Activated T-helper 1 cell treated with anti-CD3 and anti-CD28 coated beads, Interleukin-2, amount 50 U/mL, for 16 hours (primary cell): Measurements from ENCODE around the gene TOP2A.
"Not testable (repeated sequence)": the region's sequence is repeated elsewhere in the genome, so short reads cannot be mapped to it uniquely, and the experiment has no call there.

Experiments
- DNase-seq, 2 donors: peaks; one replicate each; pipeline ENCODE4 v3.0.0-alpha.2; 2020; ENCODE audit warnings: low read depth in 1 of 2, low spot score in 1 of 2

Gene TOP2A

GRCh38 chr17:40432864-40433528, 15.3 kb upstream of the TOP2A start:
- no peak for DNase-seq

GRCh38 chr17:40431231-40431602, 13.5 kb upstream of the TOP2A start:
- no peak for DNase-seq

DNA sequence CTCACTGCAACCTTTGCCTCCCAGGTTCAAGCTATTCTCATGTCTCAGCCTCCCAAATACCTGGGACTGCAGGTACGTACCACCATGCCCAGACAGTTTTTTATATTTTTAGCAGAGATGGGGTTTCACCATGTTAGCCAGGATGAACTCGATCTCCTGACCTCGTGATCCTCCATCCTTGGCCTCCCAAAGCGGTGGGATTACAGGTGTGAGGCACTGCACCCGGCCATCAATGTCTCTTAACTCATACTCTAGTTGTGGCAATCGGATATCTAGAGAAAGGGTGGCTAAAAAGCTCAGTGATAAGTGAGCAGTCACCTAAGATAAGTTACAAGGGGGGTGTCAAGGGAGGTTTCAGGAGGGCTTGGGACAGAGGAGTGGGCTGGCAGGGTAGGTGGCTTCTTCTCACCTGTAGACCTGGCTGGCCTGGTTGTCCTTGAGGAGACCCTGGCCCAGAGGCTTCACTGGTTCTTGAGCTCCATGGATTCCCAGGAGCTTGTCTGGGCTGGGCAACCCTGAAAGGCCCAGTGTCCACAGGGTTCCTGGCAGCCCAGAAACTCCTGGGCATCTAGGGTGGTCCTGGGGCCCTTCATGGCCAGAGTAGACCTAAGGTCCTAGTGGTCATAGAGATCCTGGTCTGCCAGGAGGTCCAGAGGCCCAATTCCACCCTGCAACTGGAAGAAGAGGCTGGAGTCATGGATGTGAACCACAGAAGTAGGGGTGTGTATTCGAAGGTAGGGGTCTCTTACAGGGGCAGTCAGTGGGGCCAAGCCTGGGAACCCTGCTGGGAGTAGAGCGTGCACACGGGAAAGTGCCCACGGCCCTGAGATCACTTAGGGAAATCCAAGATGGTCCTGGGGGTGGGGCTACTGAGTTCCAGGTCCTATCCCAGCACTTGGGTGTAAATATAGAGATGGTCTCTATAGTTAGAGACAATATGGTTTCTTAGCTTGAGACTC, 12.9 kb upstream of the TOP2A start:
- no peak for DNase-seq

GRCh38 chr17:40427002-40427491, 9.4 kb upstream of the TOP2A start:
- no peak for DNase-seq

DNA sequence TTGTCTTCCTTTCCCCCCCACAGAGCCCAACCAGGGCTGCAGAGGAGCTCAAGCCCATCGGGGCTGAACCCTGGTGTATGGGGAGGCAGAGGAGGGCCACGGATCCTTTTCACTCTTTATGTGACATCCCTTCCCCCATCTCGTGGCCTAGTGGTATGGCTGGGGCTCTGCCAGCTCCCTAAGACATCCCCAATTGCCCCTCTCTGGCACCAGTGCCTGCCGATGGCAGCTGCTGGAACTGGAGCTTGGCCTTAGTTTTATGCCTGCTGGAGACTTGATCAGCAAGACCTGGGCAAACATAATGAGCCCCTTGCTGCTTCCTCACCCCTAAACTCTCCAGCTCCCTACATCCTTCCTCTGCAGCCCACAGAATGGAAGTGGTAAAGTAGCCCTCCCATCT, 8.0 kb upstream of the TOP2A start:
- no peak for DNase-seq

- DNase-seq, result no peak
These were observed 5.4 kb upstream of the TOP2A start for GRCh38 chr17:40422990-40423633.

DNA sequence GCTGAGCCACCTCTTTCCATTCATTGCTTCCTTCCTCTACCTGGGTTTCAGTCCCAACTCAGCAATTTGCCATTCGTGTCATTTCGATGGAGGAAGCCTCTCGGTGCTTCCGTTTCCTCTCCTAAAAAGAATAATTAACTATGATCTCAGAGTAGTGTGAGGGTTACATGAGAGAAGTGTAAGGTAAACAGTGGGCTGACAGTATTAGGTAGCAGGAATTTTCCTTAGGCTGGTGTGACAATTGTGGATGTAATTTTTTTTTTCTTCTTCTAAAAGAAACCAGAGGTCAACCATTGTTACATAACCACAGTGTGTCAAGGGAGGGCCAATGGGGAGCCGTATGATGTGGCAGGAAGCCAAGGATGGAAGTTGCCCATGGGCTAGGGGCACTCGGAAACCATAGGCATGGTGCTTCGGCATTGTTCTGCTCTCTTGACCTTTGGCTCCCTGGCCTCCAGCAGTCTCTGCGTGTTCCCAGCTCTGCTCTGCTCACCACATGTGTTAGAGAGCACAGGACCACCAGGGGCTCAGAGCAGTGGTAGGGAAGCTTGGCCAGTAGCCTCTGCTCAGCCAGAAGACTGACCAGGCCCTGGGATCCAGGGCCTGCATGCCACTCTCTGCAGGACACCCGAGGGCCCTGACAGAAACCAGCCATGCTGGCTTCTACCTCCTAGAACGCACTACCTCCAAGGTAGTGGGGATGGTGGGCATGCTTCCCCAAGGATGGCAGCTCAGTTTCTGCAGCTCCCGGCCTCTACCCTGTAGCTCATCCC, 2.0 kb upstream of the TOP2A start:
- DNase-seq, result no peak

GRCh38 chr17:40418428-40418706, 671 bp upstream of the TOP2A start:
- no peak for DNase-seq

GRCh38 chr17:40417258-40417608, 463 bp downstream of the TOP2A start:
- DNase-seq, result no peak

GRCh38 chr17:40416671-40417070, 1.0 kb downstream of the TOP2A start:
- DNase-seq, result no peak

GRCh38 chr17:40415390-40415789, 2.3 kb downstream of the TOP2A start:
- DNase-seq, result no peak

DNA sequence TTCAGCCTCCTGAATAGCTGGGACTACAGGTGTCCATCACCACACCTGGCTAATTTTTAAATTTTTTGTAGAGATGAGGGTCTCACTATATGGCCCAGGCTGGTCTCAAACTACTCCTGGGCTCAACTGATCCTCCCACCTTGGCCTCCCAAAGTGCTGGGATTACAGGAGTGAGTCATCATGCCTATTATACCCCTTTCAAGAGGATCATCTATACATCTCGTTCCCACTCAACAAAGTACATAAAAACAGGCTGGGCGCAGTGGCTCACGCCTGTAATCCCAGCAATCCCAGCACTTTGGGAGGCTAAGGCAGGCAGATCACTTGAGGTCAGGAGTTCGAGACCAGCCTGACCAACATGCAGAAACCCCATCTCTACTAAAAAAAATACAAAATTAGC, 3.4 kb downstream of the TOP2A start:
- DNase-seq, result not testable (repeated sequence)

GRCh38 chr17:40412880-40413279, 4.8 kb downstream of the TOP2A start:
- no peak for DNase-seq

GRCh38 chr17:40411821-40412220, 5.9 kb downstream of the TOP2A start:
- no peak for DNase-seq

- DNase-seq, result no peak
These were observed 7.6 kb downstream of the TOP2A start for GRCh38 chr17:40410082-40410481.

DNA sequence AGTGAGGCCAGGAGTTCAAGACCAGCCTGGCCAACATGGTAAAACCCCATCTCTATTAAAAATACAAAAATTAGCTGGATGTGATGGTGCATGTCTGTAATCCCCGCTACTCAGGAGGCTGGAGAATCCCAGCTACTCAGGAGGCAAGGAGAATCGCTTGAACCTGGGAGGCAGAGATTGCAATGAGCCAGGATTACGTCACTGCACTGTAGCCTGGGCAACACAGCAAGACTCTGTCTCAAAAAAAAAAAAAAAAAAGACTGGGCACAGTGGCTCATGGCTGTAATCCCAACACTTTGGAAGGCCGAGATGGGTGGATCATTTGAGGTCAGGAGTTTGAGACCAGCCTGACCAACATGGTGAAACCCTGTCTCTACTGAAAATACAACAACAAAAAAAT, 8.2 kb downstream of the TOP2A start:
- DNase-seq, result not testable (repeated sequence)

- DNase-seq, result no peak
These were observed 10.2 kb downstream of the TOP2A start for GRCh38 chr17:40407460-40407859.

DNA sequence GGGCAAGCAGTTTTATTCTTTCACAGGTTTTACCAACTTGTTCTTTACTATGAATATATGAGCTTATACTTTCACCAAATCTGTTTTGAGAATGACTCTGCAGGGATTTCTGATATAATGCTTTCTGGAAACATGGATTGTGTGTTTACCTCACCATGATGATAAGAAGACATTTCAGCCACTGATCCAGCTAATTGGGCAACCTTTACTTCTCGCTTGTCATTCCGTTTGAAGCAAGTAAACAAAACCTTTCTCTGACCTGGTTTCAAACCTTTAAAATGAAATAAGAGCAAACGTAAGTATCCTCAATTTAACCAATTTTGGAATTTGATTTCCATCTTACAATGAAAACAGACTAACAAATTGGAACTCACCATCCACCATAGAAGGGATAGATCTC, 13.7 kb downstream of the TOP2A start:
- no peak for DNase-seq

GRCh38 chr17:40402668-40403067, 15.0 kb downstream of the TOP2A start:
- DNase-seq, result no peak

- no peak for DNase-seq
These were observed 18.5 kb downstream of the TOP2A start for GRCh38 chr17:40399185-40399584.

GRCh38 chr17:40386555-40386954, 31.1 kb downstream of the TOP2A start:
- DNase-seq, result not testable (repeated sequence)
